Stomach (tissue), 9 donors: ENCODE measurements around the gene NELFCD. TPM values are rescaled to one million over a fixed set of nuclear protein-coding genes. Genes with fewer than 3 reads are reported as not detected.
"Not testable (repeated sequence)": the region's sequence is repeated elsewhere in the genome, so short reads cannot be mapped to it uniquely, and the experiment has no call there.

Experiments
- DNase-seq, 2 donors: peaks; one replicate each; pipeline versions ENCODE4 v3.0.0 to v3.0.0-alpha.2; 2013 to 2019
- H3K27ac ChIP-seq, 5 donors: fragments of 200-600 bp in 4 of 5; sonication (generic) in 4 of 5; one replicate each; pipeline ENCODE4 v1.5.1; 2013 to 2019; ENCODE audit warnings: mild to moderate bottlenecking in 1 of 5, moderate library complexity in 1 of 5
- H3K27me3 ChIP-seq, 3 donors: fragments of 200-600 bp; sonication (generic); one replicate each; pipeline ENCODE4 v1.5.1; 2017 to 2019; ENCODE audit warnings: mixed run types in 1 of 3
- H3K36me3 ChIP-seq, 4 donors: fragments of 200-600 bp; sonication (generic); 1 replicate in 3 of 4; 2 replicates in 1 of 4; pipeline ENCODE4 v1.5.1; 2016 to 2019
- H3K4me1 ChIP-seq, 4 donors: fragments of 200-600 bp; sonication (generic); one replicate each; pipeline ENCODE4 v1.5.1; 2016 to 2019
- H3K4me3 ChIP-seq, 4 donors: fragments of 200-600 bp; sonication (generic) in 3 of 4; one replicate each; pipeline ENCODE4 v1.5.1; 2016 to 2019; ENCODE audit warnings: mild to moderate bottlenecking in 1 of 4
- H3K9me3 ChIP-seq, 4 donors: fragments of 200-600 bp; sonication (generic); one replicate each; pipeline ENCODE4 v1.5.1; 2016 to 2019
- CTCF ChIP-seq, 7 experiments: fragments of 450-650 bp in 4 of 7; fragments of 200-600 bp in 3 of 7; sonication (generic) in 3 of 7; IDR thresholded peaks; one replicate each; pipeline ENCODE4 v1.5.1; 2016 to 2019; ENCODE audit warnings: antibody characterized with exemption in 7 of 7, control low read depth in 2 of 7, mild to moderate bottlenecking in 1 of 7
- EP300 ChIP-seq: sonication (generic); formaldehyde crosslinking; IDR thresholded peaks from one replicate; pipeline ENCODE4 v1.6.1; 2017; ENCODE audit warnings: antibody characterized with exemption
- POLR2A ChIP-seq, 4 donors: fragments of 450-650 bp; IDR thresholded peaks; one replicate each; pipeline ENCODE4 v1.6.1; 2016; ENCODE audit warnings: antibody characterized with exemption in 4 of 4, control low read depth in 2 of 4, mild to moderate bottlenecking in 1 of 4, moderate library complexity in 1 of 4
- POLR2AphosphoS5 ChIP-seq, 3 donors: sonication (generic); formaldehyde crosslinking; IDR thresholded peaks; one replicate each; pipeline ENCODE4 v1.6.1; 2016; ENCODE audit warnings: antibody characterized with exemption in 3 of 3
- WGBS, 5 donors: extraction: QIAGEN DNeasy Blood & Tissue Kit in 3 of 5; methylation state at CpG; one replicate each; pipeline versions ENCODE4 v1.1.5 to v1.1.7; 2013 to 2018; 5-methylcytosine and 5-hydroxymethylcytosine counted together
- intact Hi-C: fragments of 100-400 bp; cut with DNase I; formaldehyde crosslinking; loops from one replicate; pipeline ENCODE4 v1.15.1; 2023; ENCODE audit warnings: low total_unique reads
- polyA plus RNA-seq, 3 donors: library from polyadenylated mRNA; stranded (reverse); fragments of 200-250 nt; gene quantifications; one replicate each; pipeline ENCODE4 v1.2.3, GENCODE V29; 2013
- total RNA-seq, 5 donors: library from RNA; depleted of rRNA; stranded (reverse); fragments of >200 nt; gene quantifications; one replicate each; pipeline versions ENCODE4 v1.1.0 to v1.2.3, GENCODE V29; 2014 to 2016
- donor health status: healthy with polysubstance abuse.
- donor health status: Bipolar disorder and iron deficiency.
- donor health status: healthy.

NELFCD gene
- total and polyA plus RNA-seq, 8 donors, result 20.9 to 59.5 (median 41.2) TPM

GRCh38 chr20:59037386-59037785 lies 56.3 kb downstream of the NELFCD start:
- no peak overlapping the region for H3K4me3 ChIP-seq
- H3K27ac ChIP-seq, result no peak overlapping the region
- peaks cover 20 to 41% (median 35%) of the 10 kb centered on the region in 4 donors for H3K4me1 ChIP-seq
- no peaks in the 10 kb centered on the region for H3K27me3 ChIP-seq
- 92 to 95% (median 94%) methylated on average over 12 of the region's 12 CpGs for WGBS, 5 donors
- DNase-seq, result no peak
- intact Hi-C loops, result no loop called here
- H3K36me3 ChIP-seq, result peaks cover 33 to 59% (median 45%) of the 10 kb centered on the region in 4 donors
- TF ChIP-seq POLR2AphosphoS5 (IDR thresholded peaks at IDR 0.05) (no peak), POLR2A (IDR thresholded peaks at IDR 0.05) (no peak), CTCF (IDR thresholded peaks at IDR 0.05) (no peak), EP300 (no peak)
- no peaks in the 10 kb centered on the region for H3K9me3 ChIP-seq

- Histone ChIP-seq H3K4me3 (no peak overlapping the region), H3K36me3 (peaks cover 33 to 53% (median 41%) of the 10 kb centered on the region in 4 donors), H3K27ac (no peak overlapping the region), H3K27me3 (no peaks in the 10 kb centered on the region), H3K4me1 (peaks cover 27 to 44% (median 37%) of the 10 kb centered on the region in 4 donors), H3K9me3 (no peaks in the 10 kb centered on the region)
- intact Hi-C loops, result no loop called here
- DNase-seq, result no peak
- TF ChIP-seq CTCF (IDR thresholded peaks at IDR 0.05) (no peak), POLR2A (IDR thresholded peaks at IDR 0.05) (no peak), POLR2AphosphoS5 (IDR thresholded peaks at IDR 0.05) (no peak), EP300 (no peak)
- 65 to 82% (median 73%) methylated on average over 1 of the region's 1 CpG for WGBS, 5 donors
These were observed 58.2 kb downstream of the NELFCD start for GRCh38 chr20:59039233-59039632.

DNA sequence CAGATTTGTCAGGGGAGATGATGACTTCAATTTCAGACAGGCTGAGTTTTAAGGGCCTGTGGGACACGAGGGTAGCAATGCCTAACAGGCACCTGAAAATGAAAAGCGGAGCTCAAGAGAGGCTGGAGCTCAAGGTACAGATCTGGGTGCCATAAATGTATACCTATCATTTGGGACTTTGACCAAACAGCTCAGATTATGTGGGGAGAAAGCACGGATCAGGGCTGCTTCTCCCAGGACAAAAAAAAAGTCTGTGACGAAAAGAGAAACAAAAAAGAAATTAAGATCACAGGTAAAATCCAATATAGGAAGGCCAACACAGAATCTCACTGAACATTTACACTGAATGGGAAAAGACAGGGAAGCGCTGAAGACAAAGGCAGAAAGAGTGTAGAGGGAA lies 59.6 kb downstream of the NELFCD start:
- no peaks in the 10 kb centered on the region for H3K27me3 ChIP-seq
- peak overlapping the region in 2 of 4 donors; percentile 87 to 95 for H3K4me3 ChIP-seq
- intact Hi-C loops, result loop anchor here (5.0 to 10.0 kb wide), 2 partner anchors 33 to 56 kb away; partner anchors contain the start of genes CTSZ and NELFCD
- peaks cover 27 to 44% (median 37%) of the 10 kb centered on the region in 4 donors for H3K4me1 ChIP-seq
- WGBS, 5 donors, result 72 to 82% (median 77%) methylated on average over 5 of the region's 5 CpGs
- H3K27ac ChIP-seq, result no peak overlapping the region
- peaks cover 21 to 39% (median 27%) of the 10 kb centered on the region in 4 donors for H3K36me3 ChIP-seq
- no peaks in the 10 kb centered on the region for H3K9me3 ChIP-seq
- TF ChIP-seq CTCF (IDR thresholded peaks at IDR 0.05) (no peak), POLR2A (IDR thresholded peaks at IDR 0.05) (no peak), EP300 (no peak), POLR2AphosphoS5 (IDR thresholded peaks at IDR 0.05) (no peak)
- no peak for DNase-seq

DNA sequence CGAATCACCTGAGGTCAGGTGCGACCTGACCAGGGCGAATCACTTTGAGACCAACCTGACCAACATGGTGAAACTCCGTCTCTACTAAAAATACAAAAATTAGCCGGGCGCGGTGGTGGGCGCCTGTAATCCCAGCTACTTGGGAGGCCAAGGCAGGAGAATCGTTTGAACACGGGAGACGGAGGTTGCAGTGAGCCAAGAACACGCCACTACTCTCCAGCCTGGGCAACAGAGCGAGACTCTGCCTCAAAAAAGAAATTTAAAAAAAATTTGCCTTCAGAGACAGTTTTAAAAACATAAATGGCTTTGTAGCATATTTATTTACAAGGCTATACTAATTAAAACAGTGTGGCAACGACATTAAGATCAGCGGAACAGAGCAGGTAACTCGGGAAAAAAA lies 60.4 kb downstream of the NELFCD start:
- intact Hi-C loops, result loop anchor here (5.0 to 10.0 kb wide), 2 partner anchors 34 to 57 kb away; partner anchors contain the start of genes CTSZ and NELFCD
- Histone ChIP-seq H3K27ac (peak overlapping the region in 4 of 5 donors; percentile 89 to 93 (median 90)), H3K36me3 (peaks cover 16 to 31% (median 19%) of the 10 kb centered on the region in 4 donors), H3K4me3 (peak overlapping the region; percentile 87 to 95 (median 90)), H3K4me1 (peaks cover 27 to 44% (median 37%) of the 10 kb centered on the region in 4 donors)
- H3K27me3 ChIP-seq, DNase-seq, H3K9me3 ChIP-seq: not testable (repeated sequence)
- WGBS, 5 donors, result 84 to 92% (median 88%) methylated on average over 13 to 16 of the region's 16 CpGs

DNA sequence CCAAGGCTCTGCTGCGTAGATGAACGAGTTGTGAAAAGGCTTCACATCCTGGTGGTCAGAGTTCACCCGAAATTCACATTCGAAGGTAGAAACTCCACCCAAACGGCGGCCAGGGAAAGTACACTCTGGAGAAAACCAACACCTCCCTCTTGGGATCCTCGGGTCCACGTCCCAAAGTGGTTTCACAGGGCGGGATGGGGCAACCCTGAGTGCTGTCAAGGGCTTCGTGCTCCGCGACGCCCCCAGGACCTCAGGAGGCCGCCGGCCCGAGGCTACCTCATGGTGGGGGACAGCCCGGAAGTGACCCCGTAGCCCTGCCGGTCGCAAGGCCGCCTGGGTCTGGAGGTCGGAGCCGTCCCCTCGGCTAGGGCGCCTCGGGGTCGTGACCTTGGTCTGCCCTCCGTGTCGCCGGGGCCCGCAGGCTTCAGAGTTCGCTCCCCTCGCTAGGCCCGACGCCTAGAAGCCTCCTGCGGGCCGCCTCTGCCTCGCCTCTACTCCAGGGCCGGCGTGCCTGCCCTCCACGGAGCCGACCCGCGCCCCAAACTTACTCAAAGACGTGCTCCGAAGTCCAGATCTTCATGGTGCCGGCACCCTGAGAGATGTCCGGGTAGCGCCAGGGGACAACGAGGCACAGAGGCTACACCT lies 61.2 kb downstream of the NELFCD start, which contains the start of gene PRELID3B:
TSS of gene PRELID3B (minus strand) at position 636 of the 645 bp plus-strand sequence. CDS start at position 580, 56 bp downstream.
- Histone ChIP-seq H3K27me3 (no peaks in the 10 kb centered on the region), H3K27ac (peak within 1 kb of the TSS; percentile 83 to 93 (median 90)), H3K36me3 (peaks cover 9 to 23% (median 11%) of the 10 kb centered on the region in 4 donors), H3K9me3 (no peaks in the 10 kb centered on the region), H3K4me1 (peaks cover 27 to 44% (median 37%) of the 10 kb centered on the region in 4 donors), H3K4me3 (peak within 1 kb of the TSS; percentile 87 to 95 (median 90))
- TF ChIP-seq POLR2AphosphoS5 (IDR thresholded peaks at IDR 0.05) (peak in 1 of 3 donors; percentile 61), EP300 (no peak)
- DNase-seq, result peak in 1 of 2 donors; percentile 65
- intact Hi-C loops, result loop anchor here (5.0 to 10.0 kb wide), 2 partner anchors 35 to 57 kb away; partner anchors contain the start of genes CTSZ and NELFCD
- WGBS, 5 donors, result 1 to 7% (median 3%) methylated on average over 18 to 50 of the region's 50 CpGs
